Keratinocyte (primary cell): Measurements from ENCODE around the gene KIF24.
"Not testable (repeated sequence)": the region's sequence is repeated elsewhere in the genome, so short reads cannot be mapped to it uniquely, and the experiment has no call there.

Experiments
- CTCF ChIP-seq, 3 experiments: IDR thresholded peaks in 1 of 3; conservative IDR thresholded peaks in 1 of 3; optimal IDR thresholded peaks in 1 of 3; 2 replicates in 2 of 3; 3 replicates in 1 of 3; pipeline versions ENCODE3 to v1.5.1; 2011; ENCODE audit warnings: low read length in 3 of 3, mild to moderate bottlenecking in 3 of 3, moderate library complexity in 2 of 3, control low read depth in 1 of 3, inconsistent platforms in 1 of 3; ENCODE audit not compliant: insufficient read depth in 2 of 3; ENCODE audit errors: extremely low read depth in 1 of 3
- EZH2 ChIP-seq: IDR thresholded peaks from one replicate; pipeline ENCODE4 v1.6.1; 2012; ENCODE audit warnings: inconsistent platforms, mild to moderate bottlenecking, low read length, moderate library complexity

DNA sequence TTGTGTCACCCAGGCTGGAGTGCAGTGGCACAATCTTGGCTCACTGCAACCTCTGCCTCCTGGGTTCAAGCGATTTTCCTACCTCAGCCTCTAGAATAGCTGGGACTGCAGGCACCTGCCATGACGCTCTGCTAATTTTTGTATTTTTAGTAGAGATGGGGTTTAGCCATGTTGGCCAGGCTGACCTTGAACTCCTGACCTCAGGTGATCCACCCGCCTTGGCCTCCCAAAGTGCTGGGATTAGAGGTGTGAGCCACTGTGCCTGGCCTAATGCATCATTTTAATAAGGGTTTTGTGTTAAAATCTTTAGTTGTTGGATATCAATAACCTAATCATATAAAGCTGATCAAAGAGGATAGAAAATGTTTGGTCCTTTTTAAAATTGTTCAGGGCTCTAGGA is 20.8 kb downstream of the KIF24 start:
- TF ChIP-seq CTCF (optimal IDR thresholded peaks at IDR 0.05 in 1 of 3, IDR thresholded peaks at IDR 0.05 in 1 of 3, conservative IDR thresholded peaks at IDR 0.05 in 1 of 3; ENCODE audit: extremely low read depth in 1 of 3, insufficient read depth in 2 of 3, low read length in 3 of 3); EZH2: not testable (repeated sequence)
